ENCODE data around the gene BAHD1.

- TF ChIP-seq CTCF (IDR thresholded peaks at IDR 0.05; ENCODE audit: low read length) (no peak), EZH2 (optimal IDR thresholded peaks at IDR 0.05; ENCODE audit: low read depth, low read length) (no peak)
These were observed 59.2 kb downstream of the BAHD1 start for GRCh38 chr15:40499931-40500330.
